Stimulated activated CD4-positive, alpha-beta T cell treated with anti-CD3 and anti-CD28 coated beads, TNF-alpha, amount 100 ng/mL, for 24 hours (primary cell): ENCODE measurements around the gene KIFC1.

ENCODE experiments used
- DNase-seq, 3 experiments: peaks; one replicate each; pipeline ENCODE4 v3.0.0-alpha.2; 2020; ENCODE audit warnings: low read depth in 3 of 3

The KIFC1 gene

GRCh38 chr6:33410711-33411631 is 19.3 kb downstream of the KIFC1 start, which contains the start of gene PHF1:
PHF1 (plus strand) TSS chr6:33411014; CDS start chr6:33412264, 1,250 bp downstream.
- DNase-seq: no peak

GRCh38 chr6:33411632-33412005 is 20.0 kb downstream of the KIFC1 start:
- no peak for DNase-seq

GRCh38 chr6:33412140-33413009 is 20.8 kb downstream of the KIFC1 start:
- no peak for DNase-seq

- no peak for DNase-seq
Measured at GRCh38 chr6:33413241-33414120, 21.9 kb downstream of the KIFC1 start.

GRCh38 chr6:33414592-33415271 is 23.1 kb downstream of the KIFC1 start:
- DNase-seq: no peak

GRCh38 chr6:33415831-33416230 is 24.2 kb downstream of the KIFC1 start:
- no peak for DNase-seq

GRCh38 chr6:33416386-33417127 is 24.9 kb downstream of the KIFC1 start:
- no peak for DNase-seq

- no peak for DNase-seq
Measured at GRCh38 chr6:33417128-33417902, 25.7 kb downstream of the KIFC1 start.

GRCh38 chr6:33417903-33418689 is 26.5 kb downstream of the KIFC1 start, which contains the start of gene CUTA:
CUTA (minus strand) TSS chr6:33418107; CDS start chr6:33418000, 107 bp downstream.
- peak; percentile 94 to 98 (median 97) for DNase-seq

- DNase-seq: peak in 1 of 3 experiments; percentile 64
Measured at GRCh38 chr6:33418690-33419291, 27.2 kb downstream of the KIFC1 start.

GRCh38 chr6:33419580-33420490 is 28.2 kb downstream of the KIFC1 start, which contains the start of gene SYNGAP1:
SYNGAP1 (plus strand) TSS chr6:33420065; CDS start chr6:33420265, 200 bp downstream.
- peak in 1 of 3 experiments; percentile 50 for DNase-seq

GRCh38 chr6:33420491-33421343 is 29.1 kb downstream of the KIFC1 start:
- no peak for DNase-seq

GRCh38 chr6:33421344-33421643 is 29.7 kb downstream of the KIFC1 start:
- DNase-seq: no peak

GRCh38 chr6:33423777-33424176 is 32.2 kb downstream of the KIFC1 start:
- no peak for DNase-seq

- DNase-seq: no peak
Measured at GRCh38 chr6:33424855-33425667, 33.4 kb downstream of the KIFC1 start.
